Measurements from ENCODE around the gene AP2A2.

The AP2A2 gene

GRCh38 chr11:888310-889212 is 37.1 kb upstream of the AP2A2 start:
- TF ChIP-seq YY1 (IDR thresholded peaks at IDR 0.05; ENCODE audit: low read depth) (no peak), TEAD4 (IDR thresholded peaks at IDR 0.05) (no peak), TAF1 (IDR thresholded peaks at IDR 0.05; ENCODE audit: low read depth) (no peak), CEBPB (IDR thresholded peaks at IDR 0.05) (no peak), ZBTB7A (IDR thresholded peaks at IDR 0.05; ENCODE audit: low read depth) (no peak), RAD21 (IDR thresholded peaks at IDR 0.05; ENCODE audit: low read depth) (no peak), REST (IDR thresholded peaks at IDR 0.05; ENCODE audit: low read depth) (no peak), MAX (IDR thresholded peaks at IDR 0.05) (no peak), EP300 (IDR thresholded peaks at IDR 0.05; ENCODE audit: borderline replicate concordance) (no peak), FOXM1 (IDR thresholded peaks at IDR 0.05; ENCODE audit: borderline replicate concordance, low read depth) (no peak), CREB1 (IDR thresholded peaks at IDR 0.05; ENCODE audit: low read depth) (no peak), EGR1 (IDR thresholded peaks at IDR 0.05) (no peak), USF1 (IDR thresholded peaks at IDR 0.05) (no peak), TCF12 (IDR thresholded peaks at IDR 0.05; ENCODE audit: low read depth) (no peak), NFIC (IDR thresholded peaks at IDR 0.05) (no peak)

GRCh38 chr11:889257-889656 is 36.4 kb upstream of the AP2A2 start:
- TF ChIP-seq TEAD4 (IDR thresholded peaks at IDR 0.05) (no peak), RAD21 (IDR thresholded peaks at IDR 0.05; ENCODE audit: low read depth) (no peak), NFIC (IDR thresholded peaks at IDR 0.05) (no peak), FOXM1 (IDR thresholded peaks at IDR 0.05; ENCODE audit: borderline replicate concordance, low read depth) (no peak)

- no peak for TF ChIP-seq TEAD4 (IDR thresholded peaks at IDR 0.05)
- TF ChIP-seq EGR1 (IDR thresholded peaks at IDR 0.05), result no peak
- no peak for TF ChIP-seq YY1 (IDR thresholded peaks at IDR 0.05; ENCODE audit: low read depth)
Observed at GRCh38 chr11:889687-890475, 35.8 kb upstream of the AP2A2 start.

- TF ChIP-seq REST (IDR thresholded peaks at IDR 0.05; ENCODE audit: low read depth), result no peak
- no peak for TF ChIP-seq CREB1 (IDR thresholded peaks at IDR 0.05; ENCODE audit: low read depth)
- no peak for TF ChIP-seq EGR1 (IDR thresholded peaks at IDR 0.05)
Observed at GRCh38 chr11:890794-891540, 34.7 kb upstream of the AP2A2 start.

GRCh38 chr11:893008-893654 is 32.5 kb upstream of the AP2A2 start:
- no peak for TF ChIP-seq TCF12 (IDR thresholded peaks at IDR 0.05; ENCODE audit: low read depth)
- TF ChIP-seq ZBTB7A (IDR thresholded peaks at IDR 0.05; ENCODE audit: low read depth), result no peak
- no peak for TF ChIP-seq REST (IDR thresholded peaks at IDR 0.05; ENCODE audit: low read depth)
- no peak for TF ChIP-seq TAF1 (IDR thresholded peaks at IDR 0.05; ENCODE audit: low read depth)
- TF ChIP-seq CREB1 (IDR thresholded peaks at IDR 0.05; ENCODE audit: low read depth), result no peak
- no peak for TF ChIP-seq CEBPB (IDR thresholded peaks at IDR 0.05)
